H1 (cell line): ENCODE data around the gene CELF1. TPM values are rescaled to one million over a fixed set of nuclear protein-coding genes. Genes with fewer than 3 reads are reported as not detected.
A peak's percentile ranks its signal among the peaks of the same experiment; 100 is the strongest.

Experiments used
- CTCF ChIA-PET: fragments of 300-600 bp; sonication (Branson Sonifier 250); formaldehyde crosslinking; loops from one replicate; lab custom pipeline; 2021; ENCODE audit not compliant: partially characterized antibody; lab: Charles Lee
- POLR2A ChIA-PET: fragments of 300-600 bp; sonication (Branson Sonifier 250); formaldehyde crosslinking; loops from one replicate; lab custom pipeline; 2021; ENCODE audit warnings: inconsistent platforms; ENCODE audit not compliant: partially characterized antibody; lab: Charles Lee
- DNase-seq, 2 experiments: peaks; one replicate each; pipeline versions ENCODE4 v3.0.0 to v3.0.0-alpha.2; 2010 to 2022; ENCODE audit warnings: low spot score in 2 of 2, low read depth in 1 of 2, mixed read lengths in 1 of 2
- FAIRE-seq: peaks from 2 replicates; lab custom pipeline; 2011; peaks lifted over from hg19 to GRCh38; lab: Jason Lieb, UNC
- H2AFZ ChIP-seq: 2 replicates; pipeline ENCODE4 v1.8.1; 2012; ENCODE audit warnings: low read length, inconsistent platforms
- H2AK5ac ChIP-seq: 2 replicates; pipeline ENCODE4 v1.6.1; 2013; ENCODE audit warnings: low read depth, low read length
- H2BK120ac ChIP-seq: replicated peaks from 2 replicates; pipeline ENCODE3; 2013; ENCODE audit warnings: low read depth, low read length, inconsistent platforms
- H2BK12ac ChIP-seq: 2 replicates; pipeline ENCODE4 v1.6.1; 2013; ENCODE audit warnings: low read depth, low read length
- H2BK15ac ChIP-seq: 2 replicates; pipeline ENCODE4 v1.6.1; 2013; ENCODE audit warnings: low read length
- H2BK20ac ChIP-seq: 2 replicates; pipeline ENCODE4 v1.6.1; 2013; ENCODE audit warnings: low read length
- H2BK5ac ChIP-seq: 2 replicates; pipeline ENCODE4 v1.6.1; 2013; ENCODE audit warnings: low read depth, low read length
- H3K14ac ChIP-seq: 2 replicates; pipeline ENCODE4 v1.6.1; 2013; ENCODE audit warnings: inconsistent platforms; ENCODE audit not compliant: insufficient read length
- H3K18ac ChIP-seq: 2 replicates; pipeline ENCODE4 v1.6.1; 2013; ENCODE audit warnings: low read length; ENCODE audit errors: extremely low read depth
- H3K23ac ChIP-seq: 2 replicates; pipeline ENCODE4 v1.6.1; 2013; ENCODE audit warnings: inconsistent platforms; ENCODE audit not compliant: insufficient read length
- H3K23me2 ChIP-seq: 2 replicates; pipeline ENCODE4 v1.6.1; 2013; ENCODE audit warnings: low read depth, low read length
- H3K27ac ChIP-seq: 2 replicates; pipeline ENCODE4 v1.6.1; 2011; ENCODE audit warnings: low read depth, low read length, inconsistent platforms
- H3K27me3 ChIP-seq, 4 experiments: replicated peaks in 1 of 4; 1 replicate in 1 of 4; 2 replicates in 3 of 4; pipeline versions ENCODE4 v1.6.1 to v1.8.1; 2011 to 2013; ENCODE audit warnings: low read length in 3 of 4, mild to moderate bottlenecking in 3 of 4, inconsistent platforms in 2 of 4, mixed read lengths in 2 of 4, moderate library complexity in 1 of 4; ENCODE audit not compliant: control insufficient read depth in 3 of 4, insufficient read depth in 3 of 4; ENCODE audit errors: extremely low read depth in 1 of 4
- H3K36me3 ChIP-seq, 4 experiments: 2 replicates each; pipeline versions ENCODE4 v1.6.1 to v1.8.1; 2011 to 2013; ENCODE audit warnings: mild to moderate bottlenecking in 4 of 4, low read length in 3 of 4, moderate library complexity in 2 of 4, control low read depth in 1 of 4, inconsistent platforms in 1 of 4; ENCODE audit not compliant: insufficient read depth in 4 of 4, control insufficient read depth in 2 of 4
- H3K4ac ChIP-seq: replicated peaks from 2 replicates; pipeline ENCODE3; 2013; ENCODE audit warnings: low read length, low read depth, mixed read lengths, inconsistent platforms; ENCODE audit not compliant: insufficient read length
- H3K4me1 ChIP-seq, 4 experiments: replicated peaks in 1 of 4; 1 replicate in 1 of 4; 2 replicates in 3 of 4; pipeline versions ENCODE4 v1.6.1 to v1.8.1; 2011 to 2013; ENCODE audit warnings: low read length in 3 of 4, inconsistent platforms in 2 of 4, mixed read lengths in 1 of 4; ENCODE audit not compliant: insufficient read depth in 4 of 4, control insufficient read depth in 3 of 4
- H3K4me2 ChIP-seq, 2 experiments: 2 replicates each; pipeline versions ENCODE4 v1.6.1 to v1.8.1; 2011 to 2013; ENCODE audit warnings: low read depth in 2 of 2, low read length in 2 of 2, control low read depth in 1 of 2, inconsistent platforms in 1 of 2, mild to moderate bottlenecking in 1 of 2; ENCODE audit not compliant: insufficient read depth in 1 of 2
- H3K4me3 ChIP-seq, 4 experiments: fragments of 200-600, 300-600 bp in 1 of 4; sonication (generic), shearing (Covaris generic), sonication (Bioruptor Twin) in 1 of 4; 2 replicates each; pipeline versions ENCODE4 v1.5.1 to v1.8.1; 2011 to 2016; ENCODE audit warnings: low read length in 4 of 4, low read depth in 3 of 4, control low read depth in 2 of 4, inconsistent platforms in 2 of 4, mild to moderate bottlenecking in 2 of 4, mixed read lengths in 1 of 4, moderate library complexity in 1 of 4; ENCODE audit not compliant: insufficient read depth in 2 of 4; ENCODE audit errors: extremely low read depth in 1 of 4
- H3K56ac ChIP-seq: replicated peaks from 2 replicates; pipeline ENCODE3; 2013; ENCODE audit warnings: low read depth, mild to moderate bottlenecking, mixed read lengths, low read length, inconsistent platforms; ENCODE audit not compliant: insufficient read length
- H3K79me1 ChIP-seq: 2 replicates; pipeline ENCODE4 v1.6.1; 2013; ENCODE audit warnings: low read depth, low read length, control low read depth
- H3K79me2 ChIP-seq, 2 experiments: 2 replicates each; pipeline versions ENCODE4 v1.6.1 to v1.8.1; 2012 to 2013; ENCODE audit warnings: low read length in 2 of 2, mild to moderate bottlenecking in 2 of 2, inconsistent platforms in 1 of 2; ENCODE audit not compliant: insufficient read depth in 2 of 2, control insufficient read depth in 1 of 2
- H3K9ac ChIP-seq, 4 experiments: replicated peaks in 1 of 4; 1 replicate in 1 of 4; 2 replicates in 3 of 4; pipeline versions ENCODE4 v1.6.1 to v1.8.1; 2011 to 2013; ENCODE audit warnings: low read depth in 3 of 4, low read length in 3 of 4, control low read depth in 2 of 4, mild to moderate bottlenecking in 2 of 4, moderate library complexity in 2 of 4, inconsistent platforms in 1 of 4; ENCODE audit errors: extremely low read depth in 1 of 4
- H3K9me3 ChIP-seq, 2 experiments: 2 replicates each; pipeline versions ENCODE4 v1.6.1 to v1.8.1; 2012 to 2013; ENCODE audit warnings: mild to moderate bottlenecking in 2 of 2, moderate library complexity in 2 of 2, control low read depth in 1 of 2, inconsistent platforms in 1 of 2, low read depth in 1 of 2, low read length in 1 of 2, mixed read lengths in 1 of 2; ENCODE audit not compliant: insufficient read depth in 2 of 2
- H4K20me1 ChIP-seq, 2 experiments: replicated peaks in 1 of 2; 2 replicates each; pipeline versions ENCODE3 to v1.8.1; 2011 to 2013; ENCODE audit warnings: inconsistent platforms in 2 of 2, low read length in 2 of 2, mild to moderate bottlenecking in 1 of 2; ENCODE audit not compliant: insufficient read depth in 2 of 2, control insufficient read depth in 1 of 2
- H4K5ac ChIP-seq: 2 replicates; pipeline ENCODE4 v1.6.1; 2013; ENCODE audit warnings: low read length, low read depth, mixed read lengths, inconsistent platforms; ENCODE audit not compliant: insufficient read length
- H4K8ac ChIP-seq: 2 replicates; pipeline ENCODE4 v1.8.0; 2013; ENCODE audit warnings: mild to moderate bottlenecking, moderate library complexity, low read length, inconsistent platforms; ENCODE audit not compliant: insufficient read depth; ENCODE audit errors: extremely low read depth
- H4K91ac ChIP-seq: replicated peaks from 2 replicates; pipeline ENCODE3; 2013; ENCODE audit warnings: low read length, mixed read lengths, inconsistent platforms; ENCODE audit not compliant: insufficient read length
- ATF3 ChIP-seq: IDR thresholded peaks from 2 replicates; pipeline ENCODE4 v1.6.1; 2011; ENCODE audit warnings: low read depth, mild to moderate bottlenecking, low read length; ENCODE audit not compliant: insufficient read depth
- BCL11A ChIP-seq, 2 experiments: IDR thresholded peaks; one replicate each; pipeline ENCODE4 v1.6.1; 2011; ENCODE audit warnings: low read depth in 2 of 2, low read length in 2 of 2, mild to moderate bottlenecking in 2 of 2
- CEBPB ChIP-seq: IDR thresholded peaks from 2 replicates; pipeline ENCODE4 v1.6.1; 2012; ENCODE audit warnings: low read depth, low read length
- SIX5 ChIP-seq: IDR thresholded peaks from 2 replicates; pipeline ENCODE4 v1.6.1; 2011; ENCODE audit warnings: mild to moderate bottlenecking, low read depth, low read length
- SP1 ChIP-seq: IDR thresholded peaks from 2 replicates; pipeline ENCODE4 v1.6.1; 2011; ENCODE audit warnings: low read depth, low read length
- TEAD4 ChIP-seq: IDR thresholded peaks from 2 replicates; pipeline ENCODE4 v1.6.1; 2012; ENCODE audit warnings: low read depth, low read length, inconsistent platforms, mixed read lengths
- USF2 ChIP-seq: IDR thresholded peaks from 2 replicates; pipeline ENCODE4 v1.6.1; 2011; ENCODE audit warnings: low read length, improper control_type of control experiment
- YY1 ChIP-seq: IDR thresholded peaks from 2 replicates; pipeline ENCODE4 v1.6.1; 2011; ENCODE audit warnings: low read depth, mild to moderate bottlenecking, low read length
- WGBS, 2 experiments: shearing (Covaris generic) in 1 of 2; methylation state at CpG; one replicate each; pipeline versions ENCODE4 v1.1.6 to v1.1.7; 2013 to 2015; ENCODE audit warnings: low lambda C conversion rate in 2 of 2, mixed read lengths in 2 of 2, inconsistent platforms in 1 of 2, low coverage in 1 of 2, missing lambda C conversion rate in 1 of 2; ENCODE audit not compliant: insufficient replicate concordance in 2 of 2, insufficient coverage in 1 of 2, insufficient read length in 1 of 2; ENCODE audit errors: extremely low coverage in 1 of 2, missing lambda C conversion rate in 1 of 2; 5-methylcytosine and 5-hydroxymethylcytosine counted together
- polyA plus RNA-seq, 7 experiments: library from polyadenylated mRNA; depleted of rRNA in 3 of 7; stranded (reverse) in 5 of 7; unstranded in 2 of 7; fragments of >200 nt in 5 of 7; fragments of 200-250 nt in 2 of 7; gene quantifications; 1 replicate in 5 of 7; 2 replicates in 1 of 7; 4 replicates in 1 of 7; pipeline versions ENCODE4 v1.2.1 to v1.2.3, GENCODE V29; 2011 to 2013; ENCODE audit warnings: missing spikeins in 2 of 7, mixed read lengths in 2 of 7
- total RNA-seq: library from RNA; stranded (reverse); fragmentation: NEBNext Ultra II Directional; extraction: Animal tissue kit (Norgen Biotek cat#: 25700); gene quantifications from 2 replicates; pipeline ENCODE4 v1.2.1, GENCODE V29; 2021

Gene CELF1
- total and polyA plus RNA-seq, 2 of the 8 experiments (the other 6 are each of a cell fraction or from before 2014, with no cell fraction given): 131 to 197 TPM

- no peaks in the 10 kb centered on the region for H3K9me3 ChIP-seq
- peaks cover 2 to 3% of the 10 kb centered on the region in 2 experiments for H4K20me1 ChIP-seq
- peak within 1 kb of the TSS; percentile 99 for H4K5ac ChIP-seq
- H3K4me3 ChIP-seq: peak within 1 kb of the TSS; percentile 83 to 93 (median 90)
- peaks cover 21 to 37% (median 31%) of the 10 kb centered on the region in 4 experiments for H3K36me3 ChIP-seq
- peak within 1 kb of the TSS; percentile 97 for H3K27ac ChIP-seq
- no peak within 1 kb of the TSS for H3K23ac ChIP-seq
- H3K79me2 ChIP-seq: peaks cover 0 to 30% of the 10 kb centered on the region in 2 experiments; a peak in 3 of 4 replicates
- no peak within 1 kb of the TSS for H2AK5ac ChIP-seq
- no peak for FAIRE-seq
- peak within 1 kb of the TSS; percentile 99 for H2BK5ac ChIP-seq
- ChIA-PET POLR2A (interaction anchor here (0.6 to 6.2 kb wide), 17 partner anchors 9 to 1655 kb away, joined by 3 to 83 read pairs (median 4); partner anchors contain the start of genes AGBL2, C1QTNF4, CELF1 and NUP160), CTCF (interaction anchor here (0.6 to 2.0 kb wide), 9 partner anchors 8 to 444 kb away, joined by 3 to 7 read pairs (median 3); partner anchors contain the start of genes C1QTNF4 and FAM180B)
- peak; percentile 62 to 96 for DNase-seq
- H3K14ac ChIP-seq: no peak within 1 kb of the TSS
- no peak within 1 kb of the TSS for H2BK120ac ChIP-seq
- peak within 1 kb of the TSS; percentile 94; the same call in 1 of the 2 replicates for H2AFZ ChIP-seq
- H3K23me2 ChIP-seq: peaks cover 4% of the 10 kb centered on the region; the same call in 1 of the 2 replicates
- H2BK12ac ChIP-seq: peak within 1 kb of the TSS; percentile 99; the same call in 1 of the 2 replicates
- H2BK15ac ChIP-seq: peak within 1 kb of the TSS; percentile 97; the same call in 1 of the 2 replicates
- H3K4me1 ChIP-seq: peaks cover 0 to 5% (median 2%) of the 10 kb centered on the region in 4 experiments; a peak in 2 of 7 replicates
- H2BK20ac ChIP-seq: no peak within 1 kb of the TSS; the same call in 1 of the 2 replicates
- no peak within 1 kb of the TSS for H3K4ac ChIP-seq
- H3K79me1 ChIP-seq: no peaks in the 10 kb centered on the region; the same call in 1 of the 2 replicates
- H3K27me3 ChIP-seq: no peaks in the 10 kb centered on the region
- WGBS, 2 experiments: 3% methylated on average over 53 of the region's 72 CpGs; no CpG with 5 or more reads in 1 of the 2 experiments
- H4K8ac ChIP-seq: peak within 1 kb of the TSS; percentile 99
- H3K4me2 ChIP-seq: peak within 1 kb of the TSS; percentile 70 to 85
- H3K56ac ChIP-seq: peak within 1 kb of the TSS; percentile 77
- H4K91ac ChIP-seq: peak within 1 kb of the TSS; percentile 92
- peak within 1 kb of the TSS; percentile 95 to 99 (median 97) for H3K9ac ChIP-seq
- H3K18ac ChIP-seq: peak within 1 kb of the TSS; percentile 100; the same call in 1 of the 2 replicates
- TF ChIP-seq CEBPB (no peak), SIX5 (peak; percentile 62; the same call in 1 of the 2 replicates), TEAD4 (no peak), BCL11A (IDR thresholded peaks at IDR 0.05; ENCODE audit: low read depth in 2 of 2, low read length in 2 of 2) (no peak), YY1 (peak; percentile 97), ATF3 (no peak), SP1 (peak; percentile 76), USF2 (no peak)
Observed at GRCh38 chr11:47578524-47579494, 25.9 kb upstream of the CELF1 start, which contains the start of the genes KBTBD4 and NDUFS3. Gene KBTBD4, minus strand, starts transcription at chr11:47578970. Its CDS starts 19 bp downstream, at chr11:47578951. Gene NDUFS3, plus strand, starts transcription at chr11:47579074. Its CDS starts 18 bp downstream, at chr11:47579092.
